ENCODE data around the gene FRS3. TPM values are rescaled to one million over a fixed set of nuclear protein-coding genes. Genes with fewer than 3 reads are reported as not detected.
A peak's percentile ranks its signal among the peaks of the same experiment; 100 is the strongest.

The FRS3 gene
- total RNA-seq, 1 experiment from 2014 or later, result 4.5 TPM

- no peaks in the 10 kb centered on the region for H3K79me2 ChIP-seq (ENCODE audit: low read depth)
- H4K20me1 ChIP-seq (ENCODE audit: insufficient read depth), result no peaks in the 10 kb centered on the region
- POLR2A ChIA-PET (ENCODE audit: unreplicated experiment), result interaction anchor here (0.6 kb wide), 2 partner anchors 93 to 175 kb away, joined by 3 to 5 read pairs; no protein-coding TSS in a partner anchor
- intact Hi-C loops (cut with micrococcal nuclease; ENCODE audit: unreplicated experiment), result no loop called here
- CTCF ChIA-PET, result interaction anchor here (1.1 kb wide), 1 partner anchor 29 kb away, joined by 3 read pairs; no protein-coding TSS in a partner anchor
- DNase-seq, result peak; percentile 16 to 46
- TF ChIP-seq CTCF (conservative IDR thresholded peaks at IDR 0.05), result no peak
- no peak for TF ChIP-seq EZH2 (IDR thresholded peaks at IDR 0.05; ENCODE audit: low read depth)
- H3K4me3 ChIP-seq, result no peak overlapping the region
- H2AFZ ChIP-seq, result no peak overlapping the region
- no TSS peak for BruUV-seq (replicated peaks)
- no peaks in the 10 kb centered on the region for H3K9me3 ChIP-seq (ENCODE audit: insufficient read depth, low read depth)
- H3K4me2 ChIP-seq, result no peak overlapping the region
- H3F3A ChIP-seq (ENCODE audit: insufficient read depth, low read depth), result 0 out of 2 replicates have a peak, but pooled peaks cover 4% of the 10 kb centered on the region
- H3K4me1 ChIP-seq (replicated peaks; ENCODE audit: insufficient read depth), result peaks cover 14% of the 10 kb centered on the region; the same call in 1 of the 2 replicates
- no peaks in the 10 kb centered on the region for H3K9me2 ChIP-seq (ENCODE audit: insufficient read depth)
- no peaks in the 10 kb centered on the region for H3K27me3 ChIP-seq (ENCODE audit: insufficient read depth, low read depth)
- H3K36me3 ChIP-seq (ENCODE audit: low read depth), result no peaks in the 10 kb centered on the region
- no peak overlapping the region for H3K27ac ChIP-seq
Observed at GRCh38 chr6:41757931-41758640, 21.6 kb downstream of the FRS3 start.

GRCh38 chr6:41757271-41757670 lies 22.4 kb downstream of the FRS3 start:
- no peaks in the 10 kb centered on the region for H4K20me1 ChIP-seq (ENCODE audit: insufficient read depth)
- H3K27ac ChIP-seq, result no peak overlapping the region
- ChIA-PET CTCF (no interaction called here), POLR2A (ENCODE audit: unreplicated experiment) (interaction anchor here (0.6 kb wide), 1 partner anchor 92 kb away, joined by 3 read pairs; no protein-coding TSS in a partner anchor)
- BruUV-seq (replicated peaks), result no TSS peak
- H3K79me2 ChIP-seq (ENCODE audit: low read depth), result no peaks in the 10 kb centered on the region
- no peaks in the 10 kb centered on the region for H3K9me3 ChIP-seq (ENCODE audit: insufficient read depth, low read depth)
- no peak for DNase-seq
- H3K4me3 ChIP-seq, result no peak overlapping the region
- 0 out of 2 replicates have a peak, but pooled peaks cover 4% of the 10 kb centered on the region for H3F3A ChIP-seq (ENCODE audit: insufficient read depth, low read depth)
- no peak overlapping the region for H3K4me2 ChIP-seq
- H3K27me3 ChIP-seq (ENCODE audit: insufficient read depth, low read depth), result no peaks in the 10 kb centered on the region
- intact Hi-C loops (cut with micrococcal nuclease; ENCODE audit: unreplicated experiment), result no loop called here
- no peaks in the 10 kb centered on the region for H3K9me2 ChIP-seq (ENCODE audit: insufficient read depth)
- H3K4me1 ChIP-seq (replicated peaks; ENCODE audit: insufficient read depth), result peaks cover 14% of the 10 kb centered on the region; the same call in 1 of the 2 replicates
- no peak overlapping the region for H2AFZ ChIP-seq
- H3K36me3 ChIP-seq (ENCODE audit: low read depth), result no peaks in the 10 kb centered on the region
- no peak for TF ChIP-seq EZH2 (IDR thresholded peaks at IDR 0.05; ENCODE audit: low read depth)
- TF ChIP-seq CTCF (conservative IDR thresholded peaks at IDR 0.05), result no peak

- no peak overlapping the region for H3K27ac ChIP-seq
- H3K4me1 ChIP-seq (replicated peaks; ENCODE audit: insufficient read depth), result peaks cover 14% of the 10 kb centered on the region; the same call in 1 of the 2 replicates
- BruUV-seq (replicated peaks), result no TSS peak
- H4K20me1 ChIP-seq (ENCODE audit: insufficient read depth), result no peaks in the 10 kb centered on the region
- H3K4me2 ChIP-seq, result no peak overlapping the region
- H2AFZ ChIP-seq, result no peak overlapping the region
- DNase-seq, result no peak
- no peaks in the 10 kb centered on the region for H3K79me2 ChIP-seq (ENCODE audit: low read depth)
- no peak overlapping the region for H3K4me3 ChIP-seq
- ChIA-PET POLR2A (ENCODE audit: unreplicated experiment) (interaction anchor here (0.5 kb wide), 1 partner anchor 22 kb away, joined by 6 read pairs; no protein-coding TSS in a partner anchor), CTCF (no interaction called here)
- no peaks in the 10 kb centered on the region for H3K9me3 ChIP-seq (ENCODE audit: insufficient read depth, low read depth)
- H3K36me3 ChIP-seq (ENCODE audit: low read depth), result no peaks in the 10 kb centered on the region
- TF ChIP-seq CTCF (conservative IDR thresholded peaks at IDR 0.05), result no peak
- no peak for TF ChIP-seq EZH2 (IDR thresholded peaks at IDR 0.05; ENCODE audit: low read depth)
- H3K9me2 ChIP-seq (ENCODE audit: insufficient read depth), result no peaks in the 10 kb centered on the region
- intact Hi-C loops (cut with micrococcal nuclease; ENCODE audit: unreplicated experiment), result no loop called here
- no peaks in the 10 kb centered on the region for H3K27me3 ChIP-seq (ENCODE audit: insufficient read depth, low read depth)
- 0 out of 2 replicates have a peak, but pooled peaks cover 4% of the 10 kb centered on the region for H3F3A ChIP-seq (ENCODE audit: insufficient read depth, low read depth)
Observed at GRCh38 chr6:41756354-41756753, 23.3 kb downstream of the FRS3 start.

All from PC-9 (cell line).